K562 (cell line): ENCODE measurements around the gene CSTF1. TPM values are rescaled to one million over a fixed set of nuclear protein-coding genes. Genes with fewer than 3 reads are reported as not detected.
A peak's percentile ranks its signal among the peaks of the same experiment; 100 is the strongest.

Experiments used
- AFF4 ChIP-seq: sonication (generic); formaldehyde crosslinking; IDR thresholded peaks from 2 replicates; pipeline ENCODE4 v1.8.0; 2023; ENCODE audit warnings: mild to moderate bottlenecking, missing genetic modification reagents
- ARID1B ChIP-seq: fragments of 450-650 bp; IDR thresholded peaks from 2 replicates; pipeline ENCODE4 v1.6.1; 2016; ENCODE audit warnings: antibody characterized with exemption, mild to moderate bottlenecking, inconsistent platforms
- BMI1 ChIP-seq: fragments of 150-350 bp; IDR thresholded peaks from 2 replicates; pipeline ENCODE4 v1.6.1; 2014; ENCODE audit warnings: low read length
- E2F3 ChIP-seq: fragments of 250-450 bp; sonication (Bioruptor Pico); IDR thresholded peaks from 2 replicates; pipeline ENCODE4 v1.4.0; 2020; ENCODE audit warnings: mild to moderate bottlenecking
- FOXK2 ChIP-seq, 2 experiments: fragments of 450-650 bp; IDR thresholded peaks in 1 of 2; conservative IDR thresholded peaks in 1 of 2; 2 replicates each; pipeline ENCODE4 v1.6.1; 2016; ENCODE audit warnings: low read depth in 2 of 2, mild to moderate bottlenecking in 1 of 2
- HES1 ChIP-seq: fragments of 450-650 bp; IDR thresholded peaks from 2 replicates; pipeline ENCODE4 v1.6.1; 2016; ENCODE audit warnings: low read depth, mild to moderate bottlenecking, moderate library complexity
- KDM5B ChIP-seq: fragments of 200-600 bp; sonication (generic); IDR thresholded peaks from 2 replicates; pipeline ENCODE4 v1.6.1; 2012; ENCODE audit warnings: low read depth, mild to moderate bottlenecking, moderate library complexity, low read length, control low read depth, inconsistent platforms; ENCODE audit not compliant: insufficient replicate concordance
- NR2C1 ChIP-seq, 2 experiments: fragments of 450-650 bp; IDR thresholded peaks; 2 replicates each; pipeline ENCODE4 v1.6.1; 2017; ENCODE audit warnings: mild to moderate bottlenecking in 2 of 2, antibody characterized with exemption in 1 of 2, inconsistent platforms in 1 of 2, missing compliant biosample characterization in 1 of 2, missing genetic modification characterization in 1 of 2
- STAT5B ChIP-seq: fragments of 250-450 bp; sonication (Bioruptor Pico); IDR thresholded peaks from 2 replicates; pipeline ENCODE4 v1.8.0; 2021; ENCODE audit warnings: mild to moderate bottlenecking, inconsistent platforms
- ZBTB8A ChIP-seq: fragments of 450-650 bp; IDR thresholded peaks from 2 replicates; pipeline ENCODE4 v1.6.1; 2018; ENCODE audit warnings: mild to moderate bottlenecking, moderate library complexity; ENCODE audit not compliant: partially characterized antibody
- ZNF830 ChIP-seq: fragments of 250-450 bp; sonication (Bioruptor Pico); IDR thresholded peaks from 2 replicates; pipeline ENCODE4 v1.5.0; 2021; ENCODE audit warnings: mild to moderate bottlenecking
- polyA plus RNA-seq, 8 experiments: library from polyadenylated mRNA; depleted of rRNA in 4 of 8; stranded (reverse) in 5 of 8; unstranded in 3 of 8; fragments of >200 nt; fragmentation: Nextera tagmentation in 2 of 8; fragmentation: Illumina TruSeq in 1 of 8; extraction: Ambion mirVana in 2 of 8; extraction: Trizol in 1 of 8; gene quantifications; 2 replicates each; pipeline versions ENCODE4 v1.2.1 to v1.2.3, GENCODE V29; 2011 to 2014; ENCODE audit warnings: inconsistent platforms in 1 of 8, missing spikeins in 1 of 8
- total RNA-seq, 7 experiments: library from RNA; depleted of rRNA in 6 of 7; stranded (reverse); fragments of >200 nt in 6 of 7; fragmentation: Illumina TruSeq in 2 of 7; extraction: Trizol in 2 of 7; gene quantifications; 2 replicates each; pipeline versions ENCODE4 v1.2.1 to v1.2.3, GENCODE V29; 2011 to 2021; ENCODE audit warnings: low replicate concordance in 1 of 7
- TF ChIP-seq, protein P1 (sequence below): fragments of 200-800 bp; sonication (Bioruptor generic); IDR thresholded peaks from 2 replicates; pipeline ENCODE4 v1.6.1; 2017; ENCODE audit warnings: missing genetic modification characterization, missing compliant biosample characterization
- TF ChIP-seq, protein P2 (sequence below): fragments of 450-650 bp; formaldehyde crosslinking; IDR thresholded peaks from 2 replicates; pipeline ENCODE4 v1.4.0; 2020; ENCODE audit warnings: mild to moderate bottlenecking, moderate library complexity
- TF ChIP-seq, protein P3 (sequence below): fragments of 250-450 bp; sonication (Bioruptor Pico); IDR thresholded peaks from 2 replicates; pipeline ENCODE4 v1.8.0; 2021; ENCODE audit warnings: mild to moderate bottlenecking, moderate library complexity

Gene CSTF1
- total and polyA plus RNA-seq, 9 of the 15 experiments (the other 6 are each of a cell fraction or from before 2014, with no cell fraction given): 30.8 to 110 (median 53.4) TPM

GRCh38 chr20:56362833-56363413 lies 29.5 kb upstream of the CSTF1 start (continued):
- TF ChIP-seq HES1 (peak; percentile 81), KDM5B (no peak), E2F3 (CRISPR knock-in tag) (peak; percentile 45; the same call in 1 of the 2 replicates), STAT5B (CRISPR knock-in tag) (no peak), BMI1 (no peak), ZNF830 (CRISPR knock-in tag) (no peak), ARID1B (peak; percentile 99), ZBTB8A (no peak), NR2C1 (IDR thresholded peaks at IDR 0.05) (peak; percentile 66), NR2C1 (tag; IDR thresholded peaks at IDR 0.05) (peak; percentile 68), FOXK2 (conservative IDR thresholded peaks at IDR 0.05 in 1 of 2, IDR thresholded peaks at IDR 0.05 in 1 of 2; ENCODE audit: low read depth in 2 of 2) (peak; percentile 97 to 98), AFF4 (CRISPR knock-in tag) (no peak)
- TF ChIP-seq, protein P1, sequence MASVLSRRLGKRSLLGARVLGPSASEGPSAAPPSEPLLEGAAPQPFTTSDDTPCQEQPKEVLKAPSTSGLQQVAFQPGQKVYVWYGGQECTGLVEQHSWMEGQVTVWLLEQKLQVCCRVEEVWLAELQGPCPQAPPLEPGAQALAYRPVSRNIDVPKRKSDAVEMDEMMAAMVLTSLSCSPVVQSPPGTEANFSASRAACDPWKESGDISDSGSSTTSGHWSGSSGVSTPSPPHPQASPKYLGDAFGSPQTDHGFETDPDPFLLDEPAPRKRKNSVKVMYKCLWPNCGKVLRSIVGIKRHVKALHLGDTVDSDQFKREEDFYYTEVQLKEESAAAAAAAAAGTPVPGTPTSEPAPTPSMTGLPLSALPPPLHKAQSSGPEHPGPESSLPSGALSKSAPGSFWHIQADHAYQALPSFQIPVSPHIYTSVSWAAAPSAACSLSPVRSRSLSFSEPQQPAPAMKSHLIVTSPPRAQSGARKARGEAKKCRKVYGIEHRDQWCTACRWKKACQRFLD: peak; percentile 87
- TF ChIP-seq, protein P2, sequence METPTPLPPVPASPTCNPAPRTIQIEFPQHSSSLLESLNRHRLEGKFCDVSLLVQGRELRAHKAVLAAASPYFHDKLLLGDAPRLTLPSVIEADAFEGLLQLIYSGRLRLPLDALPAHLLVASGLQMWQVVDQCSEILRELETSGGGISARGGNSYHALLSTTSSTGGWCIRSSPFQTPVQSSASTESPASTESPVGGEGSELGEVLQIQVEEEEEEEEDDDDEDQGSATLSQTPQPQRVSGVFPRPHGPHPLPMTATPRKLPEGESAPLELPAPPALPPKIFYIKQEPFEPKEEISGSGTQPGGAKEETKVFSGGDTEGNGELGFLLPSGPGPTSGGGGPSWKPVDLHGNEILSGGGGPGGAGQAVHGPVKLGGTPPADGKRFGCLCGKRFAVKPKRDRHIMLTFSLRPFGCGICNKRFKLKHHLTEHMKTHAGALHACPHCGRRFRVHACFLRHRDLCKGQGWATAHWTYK (CRISPR knock-in tag): peak; percentile 72
- TF ChIP-seq, protein P3, sequence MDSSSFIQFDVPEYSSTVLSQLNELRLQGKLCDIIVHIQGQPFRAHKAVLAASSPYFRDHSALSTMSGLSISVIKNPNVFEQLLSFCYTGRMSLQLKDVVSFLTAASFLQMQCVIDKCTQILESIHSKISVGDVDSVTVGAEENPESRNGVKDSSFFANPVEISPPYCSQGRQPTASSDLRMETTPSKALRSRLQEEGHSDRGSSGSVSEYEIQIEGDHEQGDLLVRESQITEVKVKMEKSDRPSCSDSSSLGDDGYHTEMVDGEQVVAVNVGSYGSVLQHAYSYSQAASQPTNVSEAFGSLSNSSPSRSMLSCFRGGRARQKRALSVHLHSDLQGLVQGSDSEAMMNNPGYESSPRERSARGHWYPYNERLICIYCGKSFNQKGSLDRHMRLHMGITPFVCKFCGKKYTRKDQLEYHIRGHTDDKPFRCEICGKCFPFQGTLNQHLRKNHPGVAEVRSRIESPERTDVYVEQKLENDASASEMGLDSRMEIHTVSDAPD (CRISPR knock-in tag): 0 out of 2 replicates have a peak, but pooled peaks have one; percentile 8
